Non-pigmented ciliary epithelial cell (primary cell): Measurements from ENCODE around the gene TMEM204.
A peak's percentile ranks its signal among the peaks of the same experiment; 100 is the strongest.

Experiments used
- DNase-seq: peaks from one replicate; pipeline ENCODE4 v3.0.0-alpha.2; 2010; ENCODE audit warnings: low read depth

Gene TMEM204

GRCh38 chr16:1538804-1539520 is 5.5 kb downstream of the TMEM204 start:
- no peak for DNase-seq

GRCh38 chr16:1539720-1540555 is 6.5 kb downstream of the TMEM204 start:
- DNase-seq = no peak

DNA sequence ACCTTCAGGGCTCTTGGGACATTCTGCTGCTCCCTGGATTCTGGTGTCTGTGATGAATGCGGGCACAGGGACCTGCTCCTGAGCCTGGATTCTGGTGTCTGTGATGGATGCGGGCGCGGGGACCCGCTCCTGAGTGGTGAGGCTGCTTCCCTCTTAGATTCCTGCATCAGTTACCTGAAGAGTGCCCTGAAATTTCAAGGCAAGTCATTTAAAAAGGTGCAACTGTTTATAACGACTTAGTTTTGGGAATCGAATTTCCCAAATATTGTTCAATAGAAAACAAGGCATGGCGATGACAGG is 7.0 kb downstream of the TMEM204 start:
- no peak for DNase-seq

GRCh38 chr16:1541293-1542165 is 8.1 kb downstream of the TMEM204 start:
- no peak for DNase-seq

GRCh38 chr16:1542166-1542500 is 8.7 kb downstream of the TMEM204 start:
- DNase-seq = no peak

- DNase-seq = no peak
Observed at GRCh38 chr16:1542533-1542932, 9.1 kb downstream of the TMEM204 start.

- peak; percentile 48 for DNase-seq
Observed at GRCh38 chr16:1543085-1543896, 9.8 kb downstream of the TMEM204 start.

DNA sequence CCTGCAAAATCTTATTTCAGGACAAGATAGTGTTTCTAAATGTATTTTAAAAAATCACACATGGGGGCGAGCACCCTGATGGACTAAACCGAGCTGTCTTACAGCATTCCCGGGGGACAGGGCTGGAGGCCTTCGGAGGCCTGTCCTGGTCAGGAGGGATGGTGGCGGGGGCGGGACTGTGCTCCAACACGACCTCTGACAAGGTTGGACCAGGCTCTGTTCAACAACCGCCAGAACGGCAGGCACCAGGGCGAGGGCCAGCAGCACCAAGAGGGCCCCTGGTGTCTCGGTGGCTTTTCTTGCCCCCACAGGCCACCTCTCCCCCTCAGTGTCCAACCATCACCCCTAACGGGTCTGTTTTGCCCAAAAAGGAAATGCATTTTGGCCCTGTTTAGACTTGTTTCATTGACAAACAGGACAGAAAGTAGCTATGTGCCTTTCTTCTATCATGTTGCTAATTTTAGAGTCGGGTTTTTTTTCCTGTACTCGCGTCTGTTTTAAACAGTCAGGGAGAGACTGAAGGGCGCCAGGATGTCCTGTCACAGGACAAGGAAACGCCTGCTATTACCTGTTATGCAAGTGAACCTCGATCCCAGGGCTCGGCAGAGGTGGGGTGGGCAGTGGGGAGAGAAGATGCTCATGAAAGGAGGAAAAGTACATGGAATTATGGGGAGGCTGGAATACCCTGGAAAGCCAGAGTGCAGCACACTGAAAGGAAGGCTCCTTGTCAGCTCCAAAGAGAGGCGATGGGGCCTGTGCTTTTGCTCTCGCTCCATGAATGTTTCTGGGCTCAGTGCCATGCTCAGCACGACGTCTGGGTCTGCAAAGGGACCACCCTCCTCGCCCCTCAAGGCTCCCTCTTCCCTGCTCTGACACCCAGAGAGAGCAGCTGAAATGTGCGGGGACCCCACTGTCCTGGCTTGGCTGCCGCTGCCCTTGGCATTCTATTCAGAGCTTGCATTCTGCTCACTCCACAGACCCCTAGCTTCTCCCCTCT is 11.9 kb downstream of the TMEM204 start:
- no peak for DNase-seq

DNA sequence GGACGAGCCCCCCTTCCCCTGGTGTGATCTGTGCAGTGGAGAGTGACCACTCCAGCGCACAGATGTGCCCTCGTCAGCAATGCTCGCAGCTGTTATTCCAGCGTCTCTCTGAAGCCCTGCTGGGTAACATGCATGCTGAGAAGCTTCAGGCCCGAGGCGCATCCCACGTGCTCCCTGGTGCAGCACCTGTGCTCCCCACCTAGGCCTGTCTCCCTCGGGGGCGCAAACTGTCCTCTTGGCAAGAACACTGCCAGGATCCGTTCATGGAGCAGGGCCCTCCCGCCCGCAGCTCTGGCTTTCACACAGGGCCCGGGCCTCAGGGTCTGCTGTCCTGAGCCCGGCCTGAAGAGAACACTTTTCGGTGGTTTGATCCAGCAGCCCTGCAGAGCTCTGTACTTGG is 13.0 kb downstream of the TMEM204 start:
- no peak for DNase-seq

DNA sequence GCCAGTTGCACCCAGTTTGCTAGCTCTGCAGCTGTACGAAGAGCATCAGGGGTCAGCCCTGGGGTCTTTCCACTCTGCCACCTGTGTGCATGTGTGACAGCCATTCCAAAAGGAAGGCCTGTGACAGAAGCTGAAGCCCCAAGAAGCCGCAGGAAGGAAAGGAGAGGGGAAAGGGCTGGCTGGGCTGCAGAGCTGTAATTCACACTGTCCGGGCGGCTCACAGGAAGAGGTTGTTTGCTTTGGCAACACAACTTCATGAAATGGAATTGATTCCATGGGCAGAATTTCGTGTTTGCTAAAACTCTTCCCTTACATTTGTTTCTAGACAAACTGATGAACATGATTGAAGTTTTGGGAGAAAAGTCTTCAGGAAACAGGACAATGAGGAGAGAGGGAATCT is 14.8 kb downstream of the TMEM204 start:
- no peak for DNase-seq

- DNase-seq = no peak
Observed at GRCh38 chr16:1548727-1549126, 15.3 kb downstream of the TMEM204 start.

DNA sequence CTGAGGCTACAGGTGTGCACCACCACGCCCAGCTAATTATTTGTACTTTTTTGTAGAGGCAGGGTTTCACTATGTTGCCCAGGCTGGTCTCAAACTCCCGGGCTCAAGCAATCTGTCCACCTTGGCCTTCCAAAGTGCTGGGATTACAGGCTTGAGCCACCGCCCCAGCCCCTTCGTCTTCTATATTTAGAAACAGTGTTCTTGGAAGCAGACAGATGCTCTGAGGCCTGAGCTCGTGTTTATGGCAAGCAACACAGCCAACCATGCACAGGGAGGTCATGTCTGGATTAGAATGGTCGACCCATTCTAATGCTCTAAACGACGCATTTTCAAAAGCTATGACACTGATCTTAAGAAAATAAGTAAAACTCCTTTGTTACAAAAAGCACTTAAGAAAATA is 16.6 kb downstream of the TMEM204 start:
- no peak for DNase-seq

- DNase-seq = no peak
Observed at GRCh38 chr16:1550696-1551095, 17.2 kb downstream of the TMEM204 start.

- no peak for DNase-seq
Observed at GRCh38 chr16:1551166-1551565, 17.7 kb downstream of the TMEM204 start.

GRCh38 chr16:1552129-1552528 is 18.7 kb downstream of the TMEM204 start:
- DNase-seq = no peak

- no peak for DNase-seq
Observed at GRCh38 chr16:1553946-1554825, 20.7 kb downstream of the TMEM204 start.

- DNase-seq = no peak
Observed at GRCh38 chr16:1554826-1555445, 21.5 kb downstream of the TMEM204 start.

DNA sequence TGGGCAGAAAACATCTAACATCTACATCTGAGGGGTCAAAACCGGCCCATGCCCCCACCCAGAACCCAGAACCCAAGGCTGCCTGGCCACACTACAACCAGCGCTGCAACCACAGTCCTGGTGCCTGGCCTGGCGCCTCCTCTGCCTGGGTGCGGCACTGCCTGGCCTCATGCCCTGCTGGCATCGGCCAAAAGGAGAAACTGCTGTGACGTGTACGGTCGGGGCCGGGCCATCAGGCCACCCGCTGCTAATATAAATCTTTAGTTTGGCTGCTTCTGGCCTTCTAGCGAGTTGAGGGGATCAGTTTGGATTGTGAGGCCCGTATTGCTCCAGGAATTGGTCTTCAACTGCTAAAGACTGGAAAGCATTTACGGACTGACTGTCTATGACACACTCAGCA is 22.8 kb downstream of the TMEM204 start:
- no peak for DNase-seq

GRCh38 chr16:1557074-1557473 is 23.6 kb downstream of the TMEM204 start:
- no peak for DNase-seq
